ENCODE results near the gene MGAT3.

Gene MGAT3

GRCh38 chr22:39529487-39529851, 72.7 kb downstream of the MGAT3 start:
- peaks cover 43% of the 10 kb centered on the region for H3K4me1 ChIP-seq (ENCODE audit: low read length)
- no peak overlapping the region for H3K9ac ChIP-seq (ENCODE audit: low read length)
- H4K20me1 ChIP-seq (ENCODE audit: insufficient read depth, low read length), result no peaks in the 10 kb centered on the region
- H3K9me2 ChIP-seq (replicated peaks; ENCODE audit: insufficient read depth, low read length), result no peaks in the 10 kb centered on the region
- H3K4me3 ChIP-seq (ENCODE audit: low read length), result no peak overlapping the region
- no peak for DNase-seq
- no peak overlapping the region for H2AFZ ChIP-seq (ENCODE audit: low read length)
- peaks cover 64% of the 10 kb centered on the region for H3F3A ChIP-seq (ENCODE audit: insufficient read depth, low read length)
- H3K27ac ChIP-seq (ENCODE audit: low read length), result peak overlapping the region; percentile 98; the same call in 1 of the 2 replicates
- H3K9me3 ChIP-seq (replicated peaks; ENCODE audit: insufficient read depth, low read length), result no peaks in the 10 kb centered on the region
- no peaks in the 10 kb centered on the region for H3K36me3 ChIP-seq (replicated peaks; ENCODE audit: insufficient read depth, low read length)
- H3K4me2 ChIP-seq (ENCODE audit: low read depth, low read length), result peak overlapping the region; percentile 58
- H3K79me2 ChIP-seq (ENCODE audit: low read length), result peaks cover 51% of the 10 kb centered on the region
- TF ChIP-seq CTCF (IDR thresholded peaks at IDR 0.05; ENCODE audit: low read length), result no peak
- no peak for TF ChIP-seq EZH2phosphoT487 (IDR thresholded peaks at IDR 0.05; ENCODE audit: low read length)
- no peak for TF ChIP-seq EZH2 (optimal IDR thresholded peaks at IDR 0.05; ENCODE audit: low read depth, low read length)
- no peaks in the 10 kb centered on the region for H3K27me3 ChIP-seq (replicated peaks; ENCODE audit: insufficient read depth, low read length)

- Histone ChIP-seq H3K4me3 (ENCODE audit: low read length) (no peak overlapping the region), H3K4me2 (ENCODE audit: low read depth, low read length) (peak overlapping the region; percentile 58; the same call in 1 of the 2 replicates), H3K36me3 (replicated peaks; ENCODE audit: insufficient read depth, low read length) (no peaks in the 10 kb centered on the region), H2AFZ (ENCODE audit: low read length) (no peak overlapping the region), H3K9me2 (replicated peaks; ENCODE audit: insufficient read depth, low read length) (no peaks in the 10 kb centered on the region), H4K20me1 (ENCODE audit: insufficient read depth, low read length) (no peaks in the 10 kb centered on the region), H3K4me1 (ENCODE audit: low read length) (peaks cover 46% of the 10 kb centered on the region), H3K9me3 (replicated peaks; ENCODE audit: insufficient read depth, low read length) (no peaks in the 10 kb centered on the region), H3K9ac (ENCODE audit: low read length) (0 out of 2 replicates have a peak overlapping the region, but pooled peaks have one; percentile 2), H3K27ac (ENCODE audit: low read length) (peak overlapping the region; percentile 98; the same call in 1 of the 2 replicates), H3K79me2 (ENCODE audit: low read length) (peaks cover 47% of the 10 kb centered on the region), H3F3A (ENCODE audit: insufficient read depth, low read length) (peaks cover 57% of the 10 kb centered on the region), H3K27me3 (replicated peaks; ENCODE audit: insufficient read depth, low read length) (no peaks in the 10 kb centered on the region)
- TF ChIP-seq CTCF (IDR thresholded peaks at IDR 0.05; ENCODE audit: low read length), result no peak
- no peak for TF ChIP-seq EZH2phosphoT487 (IDR thresholded peaks at IDR 0.05; ENCODE audit: low read length)
- TF ChIP-seq EZH2 (optimal IDR thresholded peaks at IDR 0.05; ENCODE audit: low read depth, low read length), result no peak
- no peak for DNase-seq
Observed at GRCh38 chr22:39530116-39530515, 73.3 kb downstream of the MGAT3 start.

GRCh38 chr22:39530692-39531331, 74.0 kb downstream of the MGAT3 start:
- TF ChIP-seq CTCF (IDR thresholded peaks at IDR 0.05; ENCODE audit: low read length), result peak; percentile 34
- TF ChIP-seq EZH2 (optimal IDR thresholded peaks at IDR 0.05; ENCODE audit: low read depth, low read length), result no peak
- no peak for TF ChIP-seq EZH2phosphoT487 (IDR thresholded peaks at IDR 0.05; ENCODE audit: low read length)
- Histone ChIP-seq H3K4me1 (ENCODE audit: low read length) (peaks cover 46% of the 10 kb centered on the region), H3K36me3 (replicated peaks; ENCODE audit: insufficient read depth, low read length) (no peaks in the 10 kb centered on the region), H3K27me3 (replicated peaks; ENCODE audit: insufficient read depth, low read length) (no peaks in the 10 kb centered on the region), H3K9me2 (replicated peaks; ENCODE audit: insufficient read depth, low read length) (no peaks in the 10 kb centered on the region), H3K9ac (ENCODE audit: low read length) (peak overlapping the region; percentile 96; the same call in 1 of the 2 replicates), H4K20me1 (ENCODE audit: insufficient read depth, low read length) (no peaks in the 10 kb centered on the region), H3K79me2 (ENCODE audit: low read length) (peaks cover 40% of the 10 kb centered on the region), H3F3A (ENCODE audit: insufficient read depth, low read length) (peaks cover 50% of the 10 kb centered on the region), H3K9me3 (replicated peaks; ENCODE audit: insufficient read depth, low read length) (no peaks in the 10 kb centered on the region), H3K4me2 (ENCODE audit: low read depth, low read length) (peak overlapping the region; percentile 77; the same call in 1 of the 2 replicates), H3K4me3 (ENCODE audit: low read length) (peak overlapping the region; percentile 93; the same call in 1 of the 2 replicates), H3K27ac (ENCODE audit: low read length) (no peak overlapping the region), H2AFZ (ENCODE audit: low read length) (no peak overlapping the region)
- DNase-seq, result peak; percentile 60

All from MM.1S (cell line).